ENCODE data around the gene MGAT4D. TPM values are rescaled to one million over a fixed set of nuclear protein-coding genes. Genes with fewer than 3 reads are reported as not detected.

MGAT4D gene
- total RNA-seq, 2 experiments from 2014 or later, result not detected

DNA sequence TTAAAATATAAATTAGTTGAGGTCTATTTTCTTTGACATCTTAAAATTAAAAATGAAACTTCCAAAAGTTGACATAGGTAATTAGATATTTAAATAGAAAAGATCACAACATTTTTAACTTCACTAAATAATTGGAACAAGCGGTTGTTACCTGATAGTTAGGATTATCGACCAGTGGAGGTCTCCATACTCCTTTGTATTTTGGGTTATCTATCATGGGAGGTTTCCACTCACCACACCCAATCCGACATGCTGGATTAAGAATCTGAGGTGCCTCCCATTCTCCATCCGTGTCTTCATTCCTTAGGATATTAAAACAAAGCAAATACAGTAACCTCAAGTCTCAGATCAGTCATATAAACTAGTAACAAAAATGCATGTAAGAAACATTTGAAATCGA lies 102.4 kb downstream of the MGAT4D start:
- Histone ChIP-seq H3K9me3 (ENCODE audit: control insufficient read depth in 1 of 2, insufficient read depth in 1 of 2, low read length in 2 of 2) (no peaks in the 10 kb centered on the region), H3K4me3 (ENCODE audit: low read length) (no peak overlapping the region), H3K36me3 (ENCODE audit: insufficient read depth, low read length) (no peaks in the 10 kb centered on the region), H3K27me3 (ENCODE audit: control insufficient read depth in 1 of 2, insufficient read depth in 2 of 2, low read length in 2 of 2) (peaks cover 0 to 7% of the 10 kb centered on the region in 2 experiments), H3K4me1 (ENCODE audit: insufficient read depth, low read length) (no peaks in the 10 kb centered on the region), H3K27ac (ENCODE audit: low read depth in 1 of 2, low read length in 2 of 2) (no peak overlapping the region)
- ChIA-PET CTCF (no interaction called here), POLR2A (no interaction called here)
- DNase-seq (no peak), ATAC-seq (ENCODE audit: poor library complexity) (no peak)
- intact Hi-C loops (cut with DNase I, micrococcal nuclease), result no loop called here
- Mint-ChIP-seq H3K4me1 (ENCODE audit: low read depth) (no peaks in the 10 kb centered on the region), H3K36me3 (ENCODE audit: low read depth) (no peaks in the 10 kb centered on the region), H3K9me3 (no peaks in the 10 kb centered on the region), H3K27me3 (peaks cover 13% of the 10 kb centered on the region), H3K4me3 (no peak overlapping the region), H3K27ac (no peak overlapping the region)
- TF ChIP-seq, protein P1, sequence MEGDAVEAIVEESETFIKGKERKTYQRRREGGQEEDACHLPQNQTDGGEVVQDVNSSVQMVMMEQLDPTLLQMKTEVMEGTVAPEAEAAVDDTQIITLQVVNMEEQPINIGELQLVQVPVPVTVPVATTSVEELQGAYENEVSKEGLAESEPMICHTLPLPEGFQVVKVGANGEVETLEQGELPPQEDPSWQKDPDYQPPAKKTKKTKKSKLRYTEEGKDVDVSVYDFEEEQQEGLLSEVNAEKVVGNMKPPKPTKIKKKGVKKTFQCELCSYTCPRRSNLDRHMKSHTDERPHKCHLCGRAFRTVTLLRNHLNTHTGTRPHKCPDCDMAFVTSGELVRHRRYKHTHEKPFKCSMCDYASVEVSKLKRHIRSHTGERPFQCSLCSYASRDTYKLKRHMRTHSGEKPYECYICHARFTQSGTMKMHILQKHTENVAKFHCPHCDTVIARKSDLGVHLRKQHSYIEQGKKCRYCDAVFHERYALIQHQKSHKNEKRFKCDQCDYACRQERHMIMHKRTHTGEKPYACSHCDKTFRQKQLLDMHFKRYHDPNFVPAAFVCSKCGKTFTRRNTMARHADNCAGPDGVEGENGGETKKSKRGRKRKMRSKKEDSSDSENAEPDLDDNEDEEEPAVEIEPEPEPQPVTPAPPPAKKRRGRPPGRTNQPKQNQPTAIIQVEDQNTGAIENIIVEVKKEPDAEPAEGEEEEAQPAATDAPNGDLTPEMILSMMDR (IDR thresholded peaks at IDR 0.05), result no peak

Other genes starting within 250 kb of the MGAT4D start
- gene SCOC, start 124.6 kb downstream of the MGAT4D start, total RNA-seq, result 1 to 10 TPM; 5.9 to 6.8 TPM
- not detected for gene CLGN, start 70.6 kb downstream of the MGAT4D start, total RNA-seq
- gene ELMOD2, start 25.9 kb upstream of the MGAT4D start, total RNA-seq, result 10 to 100 TPM; 12.3 to 14.9 TPM
- gene UCP1, start 70.7 kb upstream of the MGAT4D start, total RNA-seq, result not detected

Measured in CD4-positive, alpha-beta T cell (primary cell).